ENCODE measurements around the gene CELF3. TPM values are rescaled to one million over a fixed set of nuclear protein-coding genes. Genes with fewer than 3 reads are reported as not detected.

The CELF3 gene
- total and polyA plus RNA-seq, 9 of the 15 experiments (the other 6 are each of a cell fraction or from before 2014, with no cell fraction given) = not detected

DNA sequence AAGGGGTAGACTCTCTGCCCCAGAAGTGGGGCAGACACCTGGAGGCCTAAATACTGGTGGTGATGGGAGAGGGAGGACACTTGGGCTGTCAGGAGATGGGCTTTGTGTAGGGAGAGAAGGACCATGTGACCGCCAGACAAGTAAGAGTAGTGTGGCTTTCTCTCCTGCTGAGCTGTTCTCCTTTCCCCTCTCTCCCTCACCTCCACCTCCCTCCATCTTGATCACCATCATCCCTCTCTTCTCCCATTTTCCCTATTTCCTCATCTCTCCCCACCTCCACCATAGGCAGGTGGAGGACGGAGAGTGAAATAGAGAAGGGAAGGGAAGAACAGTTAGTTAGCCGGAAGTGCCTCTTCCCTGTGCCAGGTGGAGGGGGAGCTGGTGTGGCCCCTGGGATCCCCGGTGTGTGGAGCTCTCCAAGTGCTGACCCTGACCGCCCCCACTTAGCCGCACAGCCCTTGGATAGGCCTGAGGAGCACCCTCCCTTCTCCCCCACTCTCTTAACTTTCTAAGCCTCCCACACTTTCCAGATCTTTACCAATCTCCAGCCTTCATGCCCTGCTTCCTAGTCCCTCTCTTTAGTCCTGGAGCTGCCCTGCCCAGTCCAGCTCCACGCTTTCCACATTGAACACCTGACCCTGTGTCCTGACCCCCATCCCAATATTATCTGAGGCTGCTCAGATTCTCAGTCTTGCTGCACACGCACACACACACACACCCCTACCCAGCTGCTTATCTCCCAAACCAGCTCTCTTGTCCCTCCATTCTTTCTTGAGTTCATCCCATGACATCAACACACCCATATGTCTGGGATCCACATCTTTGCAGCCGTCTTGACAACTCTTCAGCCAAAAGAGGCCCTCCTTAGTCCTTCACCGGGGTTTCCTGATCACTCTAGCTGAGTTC, 1.5 kb downstream of the CELF3 start (continued):
- peak; percentile 58 for TF ChIP-seq EP300 (IDR thresholded peaks at IDR 0.05; ENCODE audit: low read length)
- TF ChIP-seq ZNF253 (CRISPR knock-in tag; conservative IDR thresholded peaks at IDR 0.05) = no peak
- peak; percentile 73 for TF ChIP-seq CXXC5 (CRISPR knock-in tag; IDR thresholded peaks at IDR 0.05)
- peak; percentile 92 for TF ChIP-seq HLTF (IDR thresholded peaks at IDR 0.05)
- no peak for TF ChIP-seq MXI1 (IDR thresholded peaks at IDR 0.05; ENCODE audit: low read depth, low read length)
- TF ChIP-seq, protein P1, sequence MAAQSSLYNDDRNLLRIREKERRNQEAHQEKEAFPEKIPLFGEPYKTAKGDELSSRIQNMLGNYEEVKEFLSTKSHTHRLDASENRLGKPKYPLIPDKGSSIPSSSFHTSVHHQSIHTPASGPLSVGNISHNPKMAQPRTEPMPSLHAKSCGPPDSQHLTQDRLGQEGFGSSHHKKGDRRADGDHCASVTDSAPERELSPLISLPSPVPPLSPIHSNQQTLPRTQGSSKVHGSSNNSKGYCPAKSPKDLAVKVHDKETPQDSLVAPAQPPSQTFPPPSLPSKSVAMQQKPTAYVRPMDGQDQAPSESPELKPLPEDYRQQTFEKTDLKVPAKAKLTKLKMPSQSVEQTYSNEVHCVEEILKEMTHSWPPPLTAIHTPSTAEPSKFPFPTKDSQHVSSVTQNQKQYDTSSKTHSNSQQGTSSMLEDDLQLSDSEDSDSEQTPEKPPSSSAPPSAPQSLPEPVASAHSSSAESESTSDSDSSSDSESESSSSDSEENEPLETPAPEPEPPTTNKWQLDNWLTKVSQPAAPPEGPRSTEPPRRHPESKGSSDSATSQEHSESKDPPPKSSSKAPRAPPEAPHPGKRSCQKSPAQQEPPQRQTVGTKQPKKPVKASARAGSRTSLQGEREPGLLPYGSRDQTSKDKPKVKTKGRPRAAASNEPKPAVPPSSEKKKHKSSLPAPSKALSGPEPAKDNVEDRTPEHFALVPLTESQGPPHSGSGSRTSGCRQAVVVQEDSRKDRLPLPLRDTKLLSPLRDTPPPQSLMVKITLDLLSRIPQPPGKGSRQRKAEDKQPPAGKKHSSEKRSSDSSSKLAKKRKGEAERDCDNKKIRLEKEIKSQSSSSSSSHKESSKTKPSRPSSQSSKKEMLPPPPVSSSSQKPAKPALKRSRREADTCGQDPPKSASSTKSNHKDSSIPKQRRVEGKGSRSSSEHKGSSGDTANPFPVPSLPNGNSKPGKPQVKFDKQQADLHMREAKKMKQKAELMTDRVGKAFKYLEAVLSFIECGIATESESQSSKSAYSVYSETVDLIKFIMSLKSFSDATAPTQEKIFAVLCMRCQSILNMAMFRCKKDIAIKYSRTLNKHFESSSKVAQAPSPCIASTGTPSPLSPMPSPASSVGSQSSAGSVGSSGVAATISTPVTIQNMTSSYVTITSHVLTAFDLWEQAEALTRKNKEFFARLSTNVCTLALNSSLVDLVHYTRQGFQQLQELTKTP (IDR thresholded peaks at IDR 0.05; ENCODE audit: low read depth in 1 of 2, partially characterized antibody in 2 of 2) = peak in 1 of 2 experiments; percentile 59
- TF ChIP-seq RBM34 (IDR thresholded peaks at IDR 0.05; ENCODE audit: borderline replicate concordance, insufficient read depth, low read length) = no peak
- 0 out of 2 replicates have a peak, but pooled peaks have one; percentile 26 for TF ChIP-seq SMAD3 (CRISPR knock-in tag; conservative IDR thresholded peaks at IDR 0.05)
- 0 out of 2 replicates have a peak, but pooled peaks have one; percentile 58 for TF ChIP-seq LARP7 (IDR thresholded peaks at IDR 0.05)
- TF ChIP-seq, protein P2, sequence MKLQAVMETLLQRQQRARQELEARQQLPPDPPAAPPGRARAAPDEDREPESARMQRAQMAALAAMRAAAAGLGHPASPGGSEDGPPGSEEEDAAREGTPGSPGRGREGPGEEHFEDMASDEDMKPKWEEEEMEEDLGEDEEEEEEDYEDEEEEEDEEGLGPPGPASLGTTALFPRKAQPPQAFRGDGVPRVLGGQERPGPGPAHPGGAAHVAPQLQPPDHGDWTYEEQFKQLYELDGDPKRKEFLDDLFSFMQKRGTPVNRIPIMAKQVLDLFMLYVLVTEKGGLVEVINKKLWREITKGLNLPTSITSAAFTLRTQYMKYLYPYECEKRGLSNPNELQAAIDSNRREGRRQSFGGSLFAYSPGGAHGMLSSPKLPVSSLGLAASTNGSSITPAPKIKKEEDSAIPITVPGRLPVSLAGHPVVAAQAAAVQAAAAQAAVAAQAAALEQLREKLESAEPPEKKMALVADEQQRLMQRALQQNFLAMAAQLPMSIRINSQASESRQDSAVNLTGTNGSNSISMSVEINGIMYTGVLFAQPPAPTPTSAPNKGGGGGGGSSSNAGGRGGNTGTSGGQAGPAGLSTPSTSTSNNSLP (IDR thresholded peaks at IDR 0.05; ENCODE audit: borderline replicate concordance, low read depth, low read length) = no peak
- TF ChIP-seq STAT5B (CRISPR knock-in tag; IDR thresholded peaks at IDR 0.05) = no peak
- TF ChIP-seq, protein P3, sequence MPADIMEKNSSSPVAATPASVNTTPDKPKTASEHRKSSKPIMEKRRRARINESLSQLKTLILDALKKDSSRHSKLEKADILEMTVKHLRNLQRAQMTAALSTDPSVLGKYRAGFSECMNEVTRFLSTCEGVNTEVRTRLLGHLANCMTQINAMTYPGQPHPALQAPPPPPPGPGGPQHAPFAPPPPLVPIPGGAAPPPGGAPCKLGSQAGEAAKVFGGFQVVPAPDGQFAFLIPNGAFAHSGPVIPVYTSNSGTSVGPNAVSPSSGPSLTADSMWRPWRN (IDR thresholded peaks at IDR 0.05; ENCODE audit: low read depth) = peak; percentile 32; the same call in 1 of the 2 replicates
- TF ChIP-seq LCOR (CRISPR knock-in tag; IDR thresholded peaks at IDR 0.05) = 0 out of 2 replicates have a peak, but pooled peaks have one; percentile 48
- TF ChIP-seq, protein P4, sequence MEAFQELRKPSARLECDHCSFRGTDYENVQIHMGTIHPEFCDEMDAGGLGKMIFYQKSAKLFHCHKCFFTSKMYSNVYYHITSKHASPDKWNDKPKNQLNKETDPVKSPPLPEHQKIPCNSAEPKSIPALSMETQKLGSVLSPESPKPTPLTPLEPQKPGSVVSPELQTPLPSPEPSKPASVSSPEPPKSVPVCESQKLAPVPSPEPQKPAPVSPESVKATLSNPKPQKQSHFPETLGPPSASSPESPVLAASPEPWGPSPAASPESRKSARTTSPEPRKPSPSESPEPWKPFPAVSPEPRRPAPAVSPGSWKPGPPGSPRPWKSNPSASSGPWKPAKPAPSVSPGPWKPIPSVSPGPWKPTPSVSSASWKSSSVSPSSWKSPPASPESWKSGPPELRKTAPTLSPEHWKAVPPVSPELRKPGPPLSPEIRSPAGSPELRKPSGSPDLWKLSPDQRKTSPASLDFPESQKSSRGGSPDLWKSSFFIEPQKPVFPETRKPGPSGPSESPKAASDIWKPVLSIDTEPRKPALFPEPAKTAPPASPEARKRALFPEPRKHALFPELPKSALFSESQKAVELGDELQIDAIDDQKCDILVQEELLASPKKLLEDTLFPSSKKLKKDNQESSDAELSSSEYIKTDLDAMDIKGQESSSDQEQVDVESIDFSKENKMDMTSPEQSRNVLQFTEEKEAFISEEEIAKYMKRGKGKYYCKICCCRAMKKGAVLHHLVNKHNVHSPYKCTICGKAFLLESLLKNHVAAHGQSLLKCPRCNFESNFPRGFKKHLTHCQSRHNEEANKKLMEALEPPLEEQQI (IDR thresholded peaks at IDR 0.05) = peak; percentile 81
- TF ChIP-seq ZC3H8 (IDR thresholded peaks at IDR 0.05) = no peak
- TF ChIP-seq GTF2F1 (IDR thresholded peaks at IDR 0.05; ENCODE audit: low read depth, low read length) = no peak
- peak in 1 of 2 experiments; percentile 57; a peak in 1 of 4 replicates for TF ChIP-seq MAZ (CRISPR knock-in tag; conservative IDR thresholded peaks at IDR 0.05 in 1 of 2, IDR thresholded peaks at IDR 0.05 in 1 of 2)
- no peak for TF ChIP-seq ZNF184 (CRISPR knock-in tag; IDR thresholded peaks at IDR 0.05)
- TF ChIP-seq ELF2 (CRISPR knock-in tag; IDR thresholded peaks at IDR 0.05) = no peak
